ENCODE results near the gene SCAPER. TPM values are rescaled to one million over a fixed set of nuclear protein-coding genes. Genes with fewer than 3 reads are reported as not detected.

Gene SCAPER
- total RNA-seq, 1 experiment from 2014 or later, result 7.4 TPM

DNA sequence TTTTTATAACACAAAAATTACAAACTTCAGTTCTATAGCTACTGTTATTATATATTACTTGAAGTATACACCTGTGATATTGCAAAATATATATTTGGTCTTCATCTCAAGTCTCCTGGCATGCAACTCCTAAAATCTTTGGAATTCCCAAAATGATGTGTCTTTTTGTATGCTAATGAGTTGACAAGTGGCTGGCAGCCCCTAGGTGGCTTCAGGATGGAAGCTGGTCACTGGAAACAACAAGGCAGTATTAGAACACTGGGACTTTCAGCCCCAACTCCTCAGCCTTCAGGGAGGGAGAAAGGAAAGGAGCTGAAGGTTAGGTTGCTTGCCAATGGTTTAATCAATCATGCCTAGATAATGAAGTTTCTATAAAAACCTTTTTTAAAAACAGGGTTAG, 112.0 kb downstream of the SCAPER start:
- H3K9ac ChIP-seq (ENCODE audit: extremely low read depth, insufficient read length, low read length), result no peak overlapping the region
- Mint-ChIP-seq H3K9me3 (peaks cover 0 to 4% of the 10 kb centered on the region in 2 experiments; a peak in 2 of 5 replicates), H3K4me1 (peaks cover 15 to 18% of the 10 kb centered on the region in 2 experiments), H3K4me3 (no peak overlapping the region), H3K36me3 (ENCODE audit: insufficient read depth in 1 of 3, low read depth in 3 of 3) (peaks cover 10 to 15% (median 10%) of the 10 kb centered on the region in 3 experiments), H3K27me3 (ENCODE audit: low read depth) (no peaks in the 10 kb centered on the region), H3K27ac (peak overlapping the region in 2 of 3 experiments; percentile 83 to 84; a peak in 4 of 7 replicates)
- H4K20me1 ChIP-seq (ENCODE audit: control insufficient read depth, insufficient read depth, insufficient read length), result no peaks in the 10 kb centered on the region
- H4K91ac ChIP-seq (ENCODE audit: insufficient read length, low read depth, low read length), result no peak overlapping the region
- DNase-seq, result no peak
- no peak overlapping the region for H2AK5ac ChIP-seq (ENCODE audit: insufficient read length, low read length)
- TF ChIP-seq, protein P1, sequence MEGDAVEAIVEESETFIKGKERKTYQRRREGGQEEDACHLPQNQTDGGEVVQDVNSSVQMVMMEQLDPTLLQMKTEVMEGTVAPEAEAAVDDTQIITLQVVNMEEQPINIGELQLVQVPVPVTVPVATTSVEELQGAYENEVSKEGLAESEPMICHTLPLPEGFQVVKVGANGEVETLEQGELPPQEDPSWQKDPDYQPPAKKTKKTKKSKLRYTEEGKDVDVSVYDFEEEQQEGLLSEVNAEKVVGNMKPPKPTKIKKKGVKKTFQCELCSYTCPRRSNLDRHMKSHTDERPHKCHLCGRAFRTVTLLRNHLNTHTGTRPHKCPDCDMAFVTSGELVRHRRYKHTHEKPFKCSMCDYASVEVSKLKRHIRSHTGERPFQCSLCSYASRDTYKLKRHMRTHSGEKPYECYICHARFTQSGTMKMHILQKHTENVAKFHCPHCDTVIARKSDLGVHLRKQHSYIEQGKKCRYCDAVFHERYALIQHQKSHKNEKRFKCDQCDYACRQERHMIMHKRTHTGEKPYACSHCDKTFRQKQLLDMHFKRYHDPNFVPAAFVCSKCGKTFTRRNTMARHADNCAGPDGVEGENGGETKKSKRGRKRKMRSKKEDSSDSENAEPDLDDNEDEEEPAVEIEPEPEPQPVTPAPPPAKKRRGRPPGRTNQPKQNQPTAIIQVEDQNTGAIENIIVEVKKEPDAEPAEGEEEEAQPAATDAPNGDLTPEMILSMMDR (conservative IDR thresholded peaks at IDR 0.05), result no peak; the same call in 2 of the 3 replicates
- H3K18ac ChIP-seq (ENCODE audit: insufficient read length, low read depth, low read length), result no peak overlapping the region
- no peak overlapping the region for H3K27ac ChIP-seq (ENCODE audit: insufficient read length, low read depth, low read length)
- H2BK120ac ChIP-seq (ENCODE audit: low read depth, low read length, poor library complexity, severe bottlenecking), result no peak overlapping the region
- H2BK20ac ChIP-seq (ENCODE audit: low read depth, low read length, poor library complexity, severe bottlenecking), result no peak overlapping the region
- no peak overlapping the region for H4K5ac ChIP-seq (ENCODE audit: insufficient read length, low read depth, low read length)
- no peak overlapping the region for H2BK5ac ChIP-seq (ENCODE audit: insufficient read length, low read length)
- no peak overlapping the region for H3K4me2 ChIP-seq (ENCODE audit: insufficient read depth, insufficient read length, low read length)
- no peak overlapping the region for H2BK15ac ChIP-seq (ENCODE audit: low read depth, low read length)
- H2AFZ ChIP-seq (ENCODE audit: low read length), result no peak overlapping the region
- no peaks in the 10 kb centered on the region for H3K79me2 ChIP-seq (ENCODE audit: insufficient read depth, low read length)
- no peak overlapping the region for H3T11ph ChIP-seq (ENCODE audit: low read length)
- no peak overlapping the region for H3K14ac ChIP-seq (ENCODE audit: insufficient read depth, low read length)
- no peak overlapping the region for H3K23ac ChIP-seq (ENCODE audit: insufficient read length, low read depth, low read length)
- no peak overlapping the region for H2BK12ac ChIP-seq (ENCODE audit: insufficient read length, low read depth, low read length)
- H3K27me3 ChIP-seq (ENCODE audit: insufficient read depth, low read length), result no peaks in the 10 kb centered on the region
- no peak overlapping the region for H4K8ac ChIP-seq (replicated peaks; ENCODE audit: insufficient read length, low read depth, low read length)
- H3K4me1 ChIP-seq (ENCODE audit: insufficient read depth, low read length), result peaks cover 7% of the 10 kb centered on the region; the same call in 1 of the 2 replicates
- no peak overlapping the region for H3K56ac ChIP-seq (ENCODE audit: insufficient read length, low read depth, low read length)
- no peak overlapping the region for H3K4ac ChIP-seq (ENCODE audit: low read depth, low read length)
- H3K23me2 ChIP-seq (ENCODE audit: insufficient read length, low read depth, low read length, poor library complexity, severe bottlenecking), result no peaks in the 10 kb centered on the region
- H3K9me3 ChIP-seq (ENCODE audit: control insufficient read depth, low read depth, low read length), result no peaks in the 10 kb centered on the region
- H3K79me1 ChIP-seq (ENCODE audit: insufficient read depth, low read depth, low read length, poor library complexity, severe bottlenecking), result no peaks in the 10 kb centered on the region

Measured in H9 (cell line).